Inflammatory macrophage (primary cell): ENCODE results near the gene KAT8.

Experiments
- DNase-seq, 2 donors: peaks; one replicate each; pipeline ENCODE4 v3.0.0-alpha.2; 2020 to 2022
- total RNA-seq, 18 experiments: gene quantifications; one replicate each; lab custom pipeline; 2026; ENCODE audit warnings: mixed read lengths in 6 of 18, inconsistent platforms in 2 of 18; lab: John Stamatoyannopoulos, UW

Gene KAT8
- 10.4 to 44.2 (median 29.3) reads per million in 18 experiments for total RNA-seq

DNA sequence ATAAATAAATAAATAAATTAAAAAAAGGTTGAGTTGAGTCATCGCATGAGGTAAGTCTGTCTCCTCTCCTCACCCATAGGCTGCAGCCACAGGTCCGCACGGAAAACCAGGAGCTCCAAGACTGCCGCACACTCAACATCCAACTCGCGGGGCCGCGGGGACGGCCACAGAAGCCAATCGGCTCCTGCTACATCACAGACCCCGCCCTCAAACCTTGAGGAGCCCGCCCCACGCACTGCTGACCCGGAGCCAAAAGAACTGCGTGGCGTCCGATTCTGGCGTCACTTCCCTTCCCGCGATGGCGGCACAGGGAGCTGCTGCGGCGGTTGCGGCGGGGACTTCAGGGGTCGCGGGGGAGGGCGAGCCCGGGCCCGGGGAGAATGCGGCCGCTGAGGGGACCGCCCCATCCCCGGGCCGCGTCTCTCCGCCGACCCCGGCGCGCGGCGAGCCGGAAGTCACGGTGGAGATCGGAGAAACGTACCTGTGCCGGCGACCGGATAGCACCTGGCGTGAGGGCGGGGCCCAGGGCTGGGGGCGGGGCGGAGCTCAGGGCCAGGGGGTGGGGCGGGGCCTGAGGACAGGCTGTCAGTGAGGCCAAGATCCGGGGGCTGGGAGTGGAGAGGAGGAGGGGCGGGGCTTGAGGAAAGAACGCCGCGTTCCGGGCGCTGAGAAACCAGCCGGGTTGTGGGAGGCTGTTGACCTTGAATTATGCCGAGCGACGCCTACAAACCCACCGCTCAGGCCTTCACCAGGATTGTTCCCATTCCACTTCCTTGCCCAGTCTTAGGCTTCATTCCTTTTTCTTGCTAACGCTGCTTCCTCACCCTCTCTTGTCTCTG lies at the start of gene KAT8:
Gene KAT8 (plus strand): TSS at position 281 of the 839 bp plus-strand sequence. CDS start 18 bp downstream, at position 299.
- peak; percentile 99 to 100 for DNase-seq

GRCh38 chr16:31071861-31072260 lies 45.6 kb upstream of the KAT8 start:
- DNase-seq, result peak in 1 of 2 donors; percentile 37

- peak in 1 of 2 donors; percentile 40 for DNase-seq
Observed at GRCh38 chr16:31072540-31073141, 44.8 kb upstream of the KAT8 start.

DNA sequence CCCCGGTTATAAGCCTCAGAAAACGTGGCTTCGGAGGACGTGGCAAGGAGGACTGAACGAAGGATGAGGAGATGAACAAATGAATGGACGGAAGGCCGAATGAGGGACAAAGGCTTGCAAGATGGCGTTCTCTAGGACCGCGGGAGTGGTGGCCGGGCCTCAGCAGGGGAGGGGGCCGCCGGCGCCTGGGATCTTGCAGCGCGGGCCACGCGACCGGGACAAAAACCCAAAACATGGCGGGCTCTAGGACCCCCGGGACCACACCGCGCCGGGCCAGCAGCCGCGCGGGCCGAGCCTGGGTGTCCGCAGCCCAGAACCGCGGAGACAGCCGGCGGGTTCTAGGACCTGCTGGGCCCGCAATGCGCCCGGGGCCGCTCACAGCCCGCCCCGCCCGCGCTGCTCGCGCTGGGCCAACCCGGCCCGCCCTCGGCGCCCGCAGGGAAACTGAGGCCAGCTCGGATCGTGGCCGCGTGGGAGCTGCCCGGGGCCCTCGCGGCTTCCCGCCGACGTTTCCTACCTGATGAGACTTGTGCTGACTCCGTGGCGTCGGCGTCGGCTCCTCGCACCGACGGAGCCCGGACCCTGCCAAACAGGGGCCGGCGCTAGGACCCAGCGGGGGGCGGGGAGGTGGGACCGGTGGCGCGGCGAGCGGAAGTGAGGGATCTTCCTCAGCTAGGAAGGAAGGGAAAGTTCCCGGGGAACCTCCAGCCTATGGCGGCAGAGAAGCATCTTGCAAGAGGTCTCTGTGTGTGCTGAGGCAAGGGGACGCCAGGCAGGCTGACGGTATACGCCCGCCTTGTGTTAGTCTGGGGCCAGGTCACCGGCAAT lies 44.1 kb upstream of the KAT8 start:
- DNase-seq, result peak; percentile 88 to 93

GRCh38 chr16:31073970-31074813 lies 43.3 kb upstream of the KAT8 start, which contains the start of the genes ZNF646 and ZNF668:
ZNF646 (plus strand) TSS chr16:31074422; CDS start chr16:31076325, 1,903 bp downstream.
ZNF668 (minus strand) TSS chr16:31074240; CDS start chr16:31064459, 9,781 bp downstream.
- peak; percentile 100 for DNase-seq

DNA sequence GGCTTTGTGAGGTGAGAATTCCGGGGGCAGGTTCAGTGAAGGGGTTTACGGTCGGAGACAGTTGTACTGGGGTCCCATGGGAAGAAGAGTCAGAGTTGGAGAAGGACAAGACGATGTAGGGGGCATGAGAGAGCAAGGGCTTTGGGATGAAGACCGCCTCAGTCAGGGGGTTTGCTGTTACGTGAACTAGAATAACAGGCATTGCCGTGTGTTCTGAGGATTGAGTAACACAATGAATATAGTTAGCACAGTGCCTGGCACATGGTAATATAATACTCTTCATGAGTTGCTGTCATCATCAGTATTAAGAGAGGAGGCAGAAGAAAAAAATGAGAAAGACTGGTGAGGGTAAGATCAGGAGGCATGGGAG lies 42.7 kb upstream of the KAT8 start:
- no peak for DNase-seq

GRCh38 chr16:31076319-31076718 lies 41.1 kb upstream of the KAT8 start:
- no peak for DNase-seq

GRCh38 chr16:31077024-31077423 lies 40.4 kb upstream of the KAT8 start:
- DNase-seq, result no peak

GRCh38 chr16:31077592-31078396 lies 39.7 kb upstream of the KAT8 start:
- no peak for DNase-seq

GRCh38 chr16:31078597-31079341 lies 38.7 kb upstream of the KAT8 start:
- DNase-seq, result no peak

- peak; percentile 44 to 68 for DNase-seq
Observed at GRCh38 chr16:31079342-31079944, 38.0 kb upstream of the KAT8 start.

DNA sequence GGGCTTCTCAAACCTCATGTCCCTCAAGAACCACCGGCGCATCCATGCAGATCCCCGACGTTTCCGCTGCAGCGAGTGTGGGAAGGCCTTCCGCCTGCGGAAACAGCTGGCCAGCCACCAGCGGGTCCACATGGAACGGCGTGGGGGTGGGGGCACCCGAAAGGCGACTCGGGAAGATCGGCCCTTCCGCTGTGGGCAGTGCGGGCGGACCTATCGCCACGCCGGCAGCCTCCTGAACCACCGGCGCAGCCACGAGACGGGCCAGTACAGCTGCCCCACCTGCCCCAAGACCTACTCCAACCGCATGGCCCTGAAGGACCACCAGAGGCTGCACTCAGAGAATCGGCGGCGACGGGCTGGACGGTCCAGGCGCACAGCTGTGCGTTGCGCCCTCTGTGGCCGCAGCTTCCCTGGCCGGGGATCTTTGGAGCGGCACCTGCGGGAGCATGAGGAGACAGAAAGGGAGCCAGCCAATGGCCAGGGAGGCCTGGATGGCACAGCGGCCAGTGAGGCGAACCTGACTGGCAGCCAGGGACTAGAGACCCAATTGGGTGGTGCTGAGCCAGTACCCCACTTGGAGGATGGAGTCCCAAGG lies 37.3 kb upstream of the KAT8 start:
- no peak for DNase-seq

- no peak for DNase-seq
Observed at GRCh38 chr16:31080756-31081419, 36.6 kb upstream of the KAT8 start.

DNA sequence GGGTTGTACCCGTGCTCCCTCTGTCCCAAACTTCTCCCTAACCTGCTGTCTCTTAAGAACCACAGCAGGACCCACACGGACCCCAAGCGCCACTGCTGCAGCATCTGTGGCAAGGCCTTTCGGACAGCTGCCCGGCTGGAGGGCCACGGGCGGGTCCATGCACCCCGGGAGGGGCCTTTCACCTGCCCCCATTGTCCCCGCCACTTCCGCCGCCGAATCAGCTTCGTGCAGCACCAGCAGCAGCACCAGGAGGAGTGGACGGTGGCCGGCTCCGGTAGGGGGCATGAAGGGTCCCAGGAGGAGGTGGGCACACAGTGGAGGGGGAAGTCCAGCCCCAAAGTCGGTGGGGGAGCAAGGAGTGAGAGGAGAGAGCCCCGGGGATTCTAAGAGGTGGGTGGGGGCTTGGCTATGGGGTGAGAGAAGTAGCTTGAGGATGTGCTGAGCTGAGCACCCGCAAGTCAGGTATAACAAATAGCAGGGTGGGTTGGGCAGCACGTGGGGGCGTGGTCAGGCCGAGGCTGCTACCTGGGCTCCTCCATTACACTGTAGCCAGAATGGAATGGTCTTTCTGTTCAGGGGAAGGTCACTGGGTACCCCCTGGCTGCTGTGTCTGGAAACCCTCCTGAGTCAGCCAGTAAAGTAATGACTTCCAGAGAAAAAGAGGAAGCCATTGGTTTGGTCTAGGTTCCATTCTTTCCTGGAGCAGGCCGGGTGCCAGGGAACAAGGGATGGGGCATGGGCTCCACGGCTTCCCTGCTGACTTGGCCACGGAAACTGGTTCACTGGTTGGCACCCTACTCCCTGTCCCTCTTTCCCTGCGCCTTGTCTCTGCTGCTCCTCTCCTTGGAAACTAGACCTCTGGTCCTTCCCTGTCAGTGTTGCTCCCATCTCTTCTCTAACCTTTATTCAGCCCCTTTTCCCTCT lies 35.8 kb upstream of the KAT8 start:
- peak; percentile 4 for DNase-seq

DNA sequence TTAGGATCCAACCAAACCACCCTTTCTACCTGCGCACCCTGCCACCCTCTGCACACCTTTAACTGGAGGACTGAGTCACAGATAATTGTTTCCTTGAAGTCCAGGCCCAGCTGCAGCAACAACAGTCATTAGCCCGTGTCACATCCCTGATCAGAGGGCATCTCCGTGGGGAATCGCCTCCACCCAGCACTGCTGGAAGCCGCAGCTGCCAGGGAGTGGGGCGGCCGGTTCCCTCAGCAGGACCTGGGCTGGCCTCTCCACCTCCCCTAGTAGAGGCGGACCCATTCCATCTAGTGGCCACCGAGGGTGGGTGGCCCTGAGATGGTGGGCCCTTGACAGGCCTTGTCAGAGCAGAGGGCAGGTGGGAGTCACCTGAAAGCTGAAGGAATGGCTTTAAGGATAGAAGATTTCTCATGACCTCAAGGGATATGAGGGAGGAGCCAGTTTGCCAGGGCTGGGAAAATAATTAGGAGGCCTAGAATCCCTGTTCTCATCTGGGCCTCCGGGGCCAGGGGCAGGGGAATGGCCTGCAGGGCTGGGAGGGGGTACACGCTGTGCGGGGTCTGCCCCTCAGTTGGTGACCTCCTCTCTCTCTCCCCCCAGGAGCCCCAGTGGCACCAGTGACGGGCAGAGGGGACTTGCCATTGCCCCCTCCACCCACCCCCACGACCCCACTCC lies 35.0 kb upstream of the KAT8 start:
- no peak for DNase-seq

GRCh38 chr16:31083081-31083480 lies 34.4 kb upstream of the KAT8 start:
- no peak for DNase-seq

DNA sequence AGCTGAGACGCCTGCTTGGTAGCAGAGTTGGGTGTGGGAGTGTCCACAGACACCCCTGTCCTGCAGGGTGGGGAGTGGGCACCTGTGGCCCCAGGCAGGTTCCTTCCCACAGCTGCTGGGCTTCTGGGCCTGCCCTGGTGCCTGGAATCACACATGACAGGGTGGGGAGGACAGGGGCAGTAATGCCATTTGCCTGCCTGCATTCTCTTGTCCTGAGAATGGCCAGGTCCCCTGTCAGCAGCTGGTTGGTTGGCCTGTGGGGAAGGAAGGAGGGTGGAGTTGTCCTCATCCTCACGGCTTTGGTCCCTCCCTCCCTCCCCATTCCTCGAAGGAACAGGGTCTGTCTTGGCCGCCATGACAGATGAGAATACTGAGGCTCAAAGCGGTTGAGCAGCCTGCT lies 33.9 kb upstream of the KAT8 start:
- DNase-seq, result no peak
